Uterus (tissue), 2 donors: ENCODE data around the gene EPHB6.
A peak's percentile ranks its signal among the peaks of the same experiment; 100 is the strongest.

Source experiments
- CTCF ChIP-seq, 4 experiments: fragments of 200-600 bp in 2 of 4; fragments of 450-650 bp in 2 of 4; sonication (generic) in 2 of 4; IDR thresholded peaks; one replicate each; pipeline ENCODE4 v1.5.1; 2016 to 2019; ENCODE audit warnings: antibody characterized with exemption in 4 of 4, mild to moderate bottlenecking in 2 of 4, moderate library complexity in 1 of 4
- POLR2A ChIP-seq, 2 donors: fragments of 450-650 bp; IDR thresholded peaks; one replicate each; pipeline ENCODE4 v1.6.1; 2016; ENCODE audit warnings: antibody characterized with exemption in 2 of 2, mild to moderate bottlenecking in 1 of 2, moderate library complexity in 1 of 2

GRCh38 chr7:142853739-142854371, 1.0 kb upstream of the EPHB6 start:
- TF ChIP-seq CTCF (IDR thresholded peaks at IDR 0.05) = peak; percentile 70 to 91 (median 80)
- no peak for TF ChIP-seq POLR2A (IDR thresholded peaks at IDR 0.05)
